ENCODE results near the gene NCOA7. TPM values are rescaled to one million over a fixed set of nuclear protein-coding genes. Genes with fewer than 3 reads are reported as not detected.

Gene NCOA7
- total RNA-seq, 1 experiment from 2014 or later, result 9.4 TPM

- Histone ChIP-seq H3K4me2 (ENCODE audit: insufficient read depth, insufficient read length, low read length) (no peak overlapping the region), H2BK20ac (ENCODE audit: low read depth, low read length, poor library complexity, severe bottlenecking) (no peak overlapping the region), H2BK120ac (ENCODE audit: low read depth, low read length, poor library complexity, severe bottlenecking) (no peak overlapping the region), H3K23me2 (ENCODE audit: insufficient read length, low read depth, low read length, poor library complexity, severe bottlenecking) (no peaks in the 10 kb centered on the region), H3K9me3 (ENCODE audit: control insufficient read depth, low read depth, low read length) (no peaks in the 10 kb centered on the region), H4K8ac (replicated peaks; ENCODE audit: insufficient read length, low read depth, low read length) (no peak overlapping the region), H3K79me2 (ENCODE audit: insufficient read depth, low read length) (no peaks in the 10 kb centered on the region), H2BK15ac (ENCODE audit: low read depth, low read length) (no peak overlapping the region), H3K56ac (ENCODE audit: insufficient read length, low read depth, low read length) (no peak overlapping the region), H2BK12ac (ENCODE audit: insufficient read length, low read depth, low read length) (no peak overlapping the region), H3K79me1 (ENCODE audit: insufficient read depth, low read depth, low read length, poor library complexity, severe bottlenecking) (no peaks in the 10 kb centered on the region), H2AK5ac (ENCODE audit: insufficient read length, low read length) (no peak overlapping the region), H4K20me1 (ENCODE audit: control insufficient read depth, insufficient read depth, insufficient read length) (no peaks in the 10 kb centered on the region), H4K5ac (ENCODE audit: insufficient read length, low read depth, low read length) (no peak overlapping the region), H3K23ac (ENCODE audit: insufficient read length, low read depth, low read length) (no peak overlapping the region), H2AFZ (ENCODE audit: low read length) (no peak overlapping the region), H3T11ph (ENCODE audit: low read length) (no peak overlapping the region), H2BK5ac (ENCODE audit: insufficient read length, low read length) (no peak overlapping the region), H3K27me3 (ENCODE audit: insufficient read depth, low read length) (no peaks in the 10 kb centered on the region), H3K18ac (ENCODE audit: insufficient read length, low read depth, low read length) (no peak overlapping the region), H3K4ac (ENCODE audit: low read depth, low read length) (no peak overlapping the region), H3K27ac (ENCODE audit: insufficient read length, low read depth, low read length) (no peak overlapping the region), H3K4me1 (ENCODE audit: insufficient read depth, low read length) (no peaks in the 10 kb centered on the region), H4K91ac (ENCODE audit: insufficient read length, low read depth, low read length) (no peak overlapping the region), H3K9ac (ENCODE audit: extremely low read depth, insufficient read length, low read length) (no peak overlapping the region), H3K14ac (ENCODE audit: insufficient read depth, low read length) (no peak overlapping the region)
- 0 out of 4 replicates have a peak, but pooled peaks cover 0 to 3% of the 10 kb centered on the region in 2 experiments for H3K4me1 Mint-ChIP-seq
- no CpG with 5 or more reads among the region's 5 CpGs for whole genome bisulfite sequencing (ENCODE audit: extremely low coverage, insufficient read length, low lambda C conversion rate)
- H3K27me3 Mint-ChIP-seq (ENCODE audit: low read depth), result no peaks in the 10 kb centered on the region
- no peaks in the 10 kb centered on the region for H3K36me3 Mint-ChIP-seq (ENCODE audit: insufficient read depth in 1 of 3, low read depth in 3 of 3)
- no peaks in the 10 kb centered on the region for H3K9me3 Mint-ChIP-seq
- no peak for DNase-seq
- no peak overlapping the region for H3K27ac Mint-ChIP-seq
- no peak overlapping the region for H3K4me3 Mint-ChIP-seq
- TF ChIP-seq, protein P1, sequence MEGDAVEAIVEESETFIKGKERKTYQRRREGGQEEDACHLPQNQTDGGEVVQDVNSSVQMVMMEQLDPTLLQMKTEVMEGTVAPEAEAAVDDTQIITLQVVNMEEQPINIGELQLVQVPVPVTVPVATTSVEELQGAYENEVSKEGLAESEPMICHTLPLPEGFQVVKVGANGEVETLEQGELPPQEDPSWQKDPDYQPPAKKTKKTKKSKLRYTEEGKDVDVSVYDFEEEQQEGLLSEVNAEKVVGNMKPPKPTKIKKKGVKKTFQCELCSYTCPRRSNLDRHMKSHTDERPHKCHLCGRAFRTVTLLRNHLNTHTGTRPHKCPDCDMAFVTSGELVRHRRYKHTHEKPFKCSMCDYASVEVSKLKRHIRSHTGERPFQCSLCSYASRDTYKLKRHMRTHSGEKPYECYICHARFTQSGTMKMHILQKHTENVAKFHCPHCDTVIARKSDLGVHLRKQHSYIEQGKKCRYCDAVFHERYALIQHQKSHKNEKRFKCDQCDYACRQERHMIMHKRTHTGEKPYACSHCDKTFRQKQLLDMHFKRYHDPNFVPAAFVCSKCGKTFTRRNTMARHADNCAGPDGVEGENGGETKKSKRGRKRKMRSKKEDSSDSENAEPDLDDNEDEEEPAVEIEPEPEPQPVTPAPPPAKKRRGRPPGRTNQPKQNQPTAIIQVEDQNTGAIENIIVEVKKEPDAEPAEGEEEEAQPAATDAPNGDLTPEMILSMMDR (conservative IDR thresholded peaks at IDR 0.05), result no peak
These were observed 24.5 kb downstream of the NCOA7 start for GRCh38 chr6:125815080-125815910.
